Naive B cell (primary cell): ENCODE data around the gene CHD9. TPM values are rescaled to one million over a fixed set of nuclear protein-coding genes. Genes with fewer than 3 reads are reported as not detected.

Experiments
- ATAC-seq, 2 donors: fragments of 150-1000 bp; cut with Tn5 transposase; 2 replicates each; pipeline ENCODE4 v1.10.0; 2021; ENCODE audit warnings: low read depth in 2 of 2, mild to moderate bottlenecking in 2 of 2, moderate library complexity in 2 of 2
- DNase-seq: peaks from one replicate; pipeline ENCODE4 v3.0.0; 2022
- H3K27ac Mint-ChIP-seq, 6 donors: one replicate each; pipeline ENCODE4 v1.8.0; 2020 to 2022; ENCODE audit warnings: mild to moderate bottlenecking in 6 of 6, mixed read lengths in 6 of 6, moderate library complexity in 5 of 6, inconsistent platforms in 2 of 6
- H3K27me3 Mint-ChIP-seq, 3 donors: one replicate each; pipeline ENCODE4 v1.8.0; 2021 to 2022; ENCODE audit warnings: mixed read lengths in 3 of 3, mild to moderate bottlenecking in 1 of 3
- H3K36me3 Mint-ChIP-seq, 2 donors: one replicate each; pipeline ENCODE4 v1.8.0; 2020 to 2022; ENCODE audit warnings: mixed read lengths in 2 of 2, inconsistent platforms in 1 of 2, mild to moderate bottlenecking in 1 of 2
- H3K4me1 Mint-ChIP-seq, 3 donors: one replicate each; pipeline ENCODE4 v1.8.0; 2020 to 2022; ENCODE audit warnings: mixed read lengths in 3 of 3, inconsistent platforms in 1 of 3, mild to moderate bottlenecking in 1 of 3, moderate library complexity in 1 of 3
- H3K4me3 Mint-ChIP-seq, 8 donors: one replicate each; pipeline ENCODE4 v1.8.0; 2020 to 2022; ENCODE audit warnings: mild to moderate bottlenecking in 8 of 8, mixed read lengths in 8 of 8, moderate library complexity in 8 of 8, inconsistent platforms in 2 of 8
- H3K9me3 Mint-ChIP-seq, 7 donors: one replicate each; pipeline ENCODE4 v1.8.0; 2020 to 2022; ENCODE audit warnings: mixed read lengths in 7 of 7, mild to moderate bottlenecking in 5 of 7, inconsistent platforms in 2 of 7, moderate library complexity in 1 of 7
- polyA plus RNA-seq, 6 donors: library from polyadenylated mRNA; unstranded; fragments of 300-500 nt; fragmentation: Illumina TruSeq; gene quantifications; one replicate each; pipeline ENCODE4 v1.2.3, GENCODE V29; 2021; ENCODE audit warnings: low read depth in 6 of 6

The CHD9 gene
- polyA plus RNA-seq, 6 donors from 2014 or later = 102 to 181 (median 115) TPM

GRCh38 chr16:53121043-53121620 is 66.3 kb downstream of the CHD9 start:
- no peak overlapping the region for H3K4me3 Mint-ChIP-seq
- DNase-seq (no peak), ATAC-seq (no peak)
- peaks cover 0 to 5% (median 0%) of the 10 kb centered on the region in 7 donors for H3K9me3 Mint-ChIP-seq
- H3K36me3 Mint-ChIP-seq = peaks cover 5 to 7% of the 10 kb centered on the region in 2 donors
- H3K27me3 Mint-ChIP-seq = no peaks in the 10 kb centered on the region
- peaks cover 12 to 16% (median 14%) of the 10 kb centered on the region in 3 donors for H3K4me1 Mint-ChIP-seq
- peak overlapping the region; percentile 13 to 82 (median 52) for H3K27ac Mint-ChIP-seq

GRCh38 chr16:53121661-53122060 is 66.9 kb downstream of the CHD9 start:
- Mint-ChIP-seq H3K4me1 (peaks cover 16 to 22% (median 19%) of the 10 kb centered on the region in 3 donors), H3K27me3 (no peaks in the 10 kb centered on the region)
- DNase-seq = no peak

GRCh38 chr16:53123747-53124146 is 69.0 kb downstream of the CHD9 start:
- peaks cover 0 to 5% (median 0%) of the 10 kb centered on the region in 7 donors for H3K9me3 Mint-ChIP-seq
- no peaks in the 10 kb centered on the region for H3K27me3 Mint-ChIP-seq
- H3K36me3 Mint-ChIP-seq = peaks cover 5 to 7% of the 10 kb centered on the region in 2 donors
- ATAC-seq (no peak), DNase-seq (no peak)
- H3K4me3 Mint-ChIP-seq = no peak overlapping the region
- peak overlapping the region in 4 of 6 donors; percentile 10 to 71 (median 44) for H3K27ac Mint-ChIP-seq
- peaks cover 22 to 30% (median 27%) of the 10 kb centered on the region in 3 donors for H3K4me1 Mint-ChIP-seq

More at GRCh38 chr16:53121661-53122060, 66.9 kb downstream of the CHD9 start:
- peaks cover 5 to 7% of the 10 kb centered on the region in 2 donors for H3K36me3 Mint-ChIP-seq
- no peak for ATAC-seq
- H3K9me3 Mint-ChIP-seq = peaks cover 0 to 5% (median 0%) of the 10 kb centered on the region in 7 donors
- H3K27ac Mint-ChIP-seq = peak overlapping the region in 5 of 6 donors; percentile 13 to 79 (median 61)
- H3K4me3 Mint-ChIP-seq = no peak overlapping the region

- H3K9me3 Mint-ChIP-seq = peaks cover 0 to 5% (median 0%) of the 10 kb centered on the region in 7 donors
- peak overlapping the region in 1 of 8 donors; percentile 43 for H3K4me3 Mint-ChIP-seq
- no peaks in the 10 kb centered on the region for H3K27me3 Mint-ChIP-seq
- peaks cover 5 to 7% of the 10 kb centered on the region in 2 donors for H3K36me3 Mint-ChIP-seq
- H3K27ac Mint-ChIP-seq = peak overlapping the region in 1 of 6 donors; percentile 7
- no peak for DNase-seq
- H3K4me1 Mint-ChIP-seq = peaks cover 29 to 43% (median 30%) of the 10 kb centered on the region in 3 donors
- ATAC-seq = no peak
These were observed 71.6 kb downstream of the CHD9 start for GRCh38 chr16:53126390-53126789.

GRCh38 chr16:53129281-53130158 is 74.7 kb downstream of the CHD9 start:
- peak overlapping the region; percentile 83 to 94 (median 88) for H3K4me3 Mint-ChIP-seq
- DNase-seq = no peak
- H3K27me3 Mint-ChIP-seq = no peaks in the 10 kb centered on the region
- H3K36me3 Mint-ChIP-seq = no peaks in the 10 kb centered on the region
- peaks cover 28 to 37% (median 29%) of the 10 kb centered on the region in 3 donors for H3K4me1 Mint-ChIP-seq
- peak overlapping the region; percentile 76 to 94 (median 87) for H3K27ac Mint-ChIP-seq
- peaks cover 0 to 3% (median 0%) of the 10 kb centered on the region in 7 donors for H3K9me3 Mint-ChIP-seq
- no peak for ATAC-seq

GRCh38 chr16:53130159-53131049 is 75.6 kb downstream of the CHD9 start:
- Mint-ChIP-seq H3K4me1 (peaks cover 36 to 38% (median 38%) of the 10 kb centered on the region in 3 donors), H3K27ac (peak overlapping the region; percentile 41 to 94 (median 90)), H3K27me3 (no peaks in the 10 kb centered on the region), H3K36me3 (no peaks in the 10 kb centered on the region), H3K4me3 (peak overlapping the region; percentile 83 to 94 (median 88)), H3K9me3 (no peaks in the 10 kb centered on the region)
- ATAC-seq (peak; percentile 86), DNase-seq (peak; percentile 98)

GRCh38 chr16:53131050-53131362 is 76.2 kb downstream of the CHD9 start:
- H3K4me1 Mint-ChIP-seq = peaks cover 34 to 37% (median 37%) of the 10 kb centered on the region in 3 donors
- DNase-seq (no peak), ATAC-seq (peak; percentile 1 to 2)
- H3K36me3 Mint-ChIP-seq = no peaks in the 10 kb centered on the region
- no peaks in the 10 kb centered on the region for H3K9me3 Mint-ChIP-seq
- H3K27me3 Mint-ChIP-seq = no peaks in the 10 kb centered on the region
- peak overlapping the region in 4 of 8 donors; percentile 83 to 90 (median 88) for H3K4me3 Mint-ChIP-seq
- peak overlapping the region in 1 of 6 donors; percentile 90 for H3K27ac Mint-ChIP-seq

- Mint-ChIP-seq H3K27me3 (no peaks in the 10 kb centered on the region), H3K4me3 (peak overlapping the region; percentile 87 to 96 (median 92)), H3K27ac (peak overlapping the region; percentile 84 to 98 (median 90)), H3K9me3 (no peaks in the 10 kb centered on the region), H3K36me3 (no peaks in the 10 kb centered on the region), H3K4me1 (peaks cover 29 to 34% (median 32%) of the 10 kb centered on the region in 3 donors)
- DNase-seq = peak; percentile 58
- ATAC-seq = peak; percentile 15 to 20
These were observed 76.7 kb downstream of the CHD9 start for GRCh38 chr16:53131363-53132071.

GRCh38 chr16:53132406-53132805 is 77.6 kb downstream of the CHD9 start:
- Mint-ChIP-seq H3K4me3 (peak overlapping the region; percentile 53 to 96 (median 90)), H3K9me3 (no peaks in the 10 kb centered on the region), H3K27me3 (no peaks in the 10 kb centered on the region), H3K4me1 (peaks cover 23 to 29% (median 23%) of the 10 kb centered on the region in 3 donors), H3K36me3 (no peaks in the 10 kb centered on the region), H3K27ac (peak overlapping the region in 4 of 6 donors; percentile 53 to 92 (median 90))
- DNase-seq = no peak
- ATAC-seq = no peak

GRCh38 chr16:53135329-53135728 is 80.5 kb downstream of the CHD9 start:
- Mint-ChIP-seq H3K9me3 (no peaks in the 10 kb centered on the region), H3K4me1 (peaks cover 13 to 28% (median 28%) of the 10 kb centered on the region in 3 donors), H3K27me3 (no peaks in the 10 kb centered on the region), H3K27ac (peak overlapping the region in 5 of 6 donors; percentile 3 to 53 (median 15)), H3K36me3 (no peaks in the 10 kb centered on the region), H3K4me3 (no peak overlapping the region)
- DNase-seq = no peak
- ATAC-seq = no peak

- Mint-ChIP-seq H3K9me3 (no peaks in the 10 kb centered on the region), H3K27ac (peak overlapping the region in 1 of 6 donors; percentile 26)
These were observed 88.2 kb downstream of the CHD9 start for GRCh38 chr16:53142823-53143568.

More at GRCh38 chr16:53142823-53143568, 88.2 kb downstream of the CHD9 start:
- Mint-ChIP-seq H3K27me3 (no peaks in the 10 kb centered on the region), H3K4me3 (no peak overlapping the region), H3K36me3 (no peaks in the 10 kb centered on the region), H3K4me1 (peaks cover 16 to 24% (median 17%) of the 10 kb centered on the region in 3 donors)
- DNase-seq (no peak), ATAC-seq (no peak)
